Muscle of leg (tissue), 11 donors: Measurements from ENCODE around the gene MAN2C1. TPM values are rescaled to one million over a fixed set of nuclear protein-coding genes. Genes with fewer than 3 reads are reported as not detected.
"Not testable (repeated sequence)": the region's sequence is repeated elsewhere in the genome, so short reads cannot be mapped to it uniquely, and the experiment has no call there.

Source experiments
- DNase-seq: peaks from one replicate; pipeline ENCODE4 v3.0.0; 2013
- H3K27ac ChIP-seq: one replicate; pipeline ENCODE4 v1.5.1; 2013; ENCODE audit warnings: mild to moderate bottlenecking, low read length, control low read depth
- H3K27me3 ChIP-seq: one replicate; pipeline ENCODE4 v1.6.1; 2013; ENCODE audit warnings: low read length; ENCODE audit not compliant: control insufficient read depth, insufficient read depth
- H3K36me3 ChIP-seq: one replicate; pipeline ENCODE4 v1.6.1; 2013; ENCODE audit warnings: low read length; ENCODE audit not compliant: control insufficient read depth, insufficient read depth
- H3K4me1 ChIP-seq: one replicate; pipeline ENCODE4 v1.6.1; 2013; ENCODE audit warnings: low read length; ENCODE audit not compliant: control insufficient read depth, insufficient read depth
- H3K4me3 ChIP-seq: one replicate; pipeline ENCODE4 v1.5.1; 2013; ENCODE audit warnings: low read length, control low read depth
- H3K9me3 ChIP-seq: replicated peaks from 2 replicates; pipeline ENCODE4 v1.6.1; 2013; ENCODE audit warnings: low read depth, low read length; ENCODE audit not compliant: control insufficient read depth
- WGBS: methylation state at CpG from one replicate; pipeline ENCODE4 v1.1.5; 2013; ENCODE audit warnings: missing lambda C conversion rate; ENCODE audit not compliant: insufficient coverage; 5-methylcytosine and 5-hydroxymethylcytosine counted together
- polyA plus RNA-seq, 8 donors: library from polyadenylated mRNA; unstranded; fragments of 120-200 nt; gene quantifications; one replicate each; pipeline versions ENCODE4 v1.2.1 to v1.2.3, GENCODE V29; 2013; ENCODE audit warnings: inconsistent platforms in 1 of 8, low replicate concordance in 1 of 8; ENCODE audit not compliant: insufficient read length in 8 of 8, insufficient read depth in 1 of 8
- total RNA-seq: library from RNA; stranded (reverse); fragments of 120-200 nt; gene quantifications from one replicate; pipeline ENCODE4 v1.2.4, GENCODE V29; 2013

The MAN2C1 gene
- total and polyA plus RNA-seq, 9 donors = 63.9 to 149 (median 105) TPM

DNA sequence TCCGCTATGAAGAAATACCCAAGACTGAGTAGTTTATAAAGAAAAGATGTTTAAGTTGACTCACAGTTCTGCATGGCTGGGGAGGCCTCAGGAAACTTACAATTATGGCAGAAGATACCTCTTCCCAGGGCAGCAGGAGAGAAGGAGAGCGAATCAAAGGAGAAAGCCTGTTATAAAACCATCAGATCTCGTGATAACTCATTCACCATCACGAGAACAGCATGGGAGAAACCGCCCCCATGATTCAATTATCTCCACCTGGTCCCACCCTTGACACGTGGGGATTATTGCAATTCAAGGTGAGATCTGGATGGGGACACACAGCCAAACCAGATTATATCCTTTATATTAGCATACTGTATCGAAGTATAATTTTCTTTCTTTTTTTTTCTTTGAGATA is 36.3 kb downstream of the MAN2C1 start:
- not testable (repeated sequence) for DNase-seq, H3K27ac ChIP-seq, H3K9me3 ChIP-seq, H3K36me3 ChIP-seq, H3K4me1 ChIP-seq, H3K4me3 ChIP-seq, H3K27me3 ChIP-seq
- WGBS = no CpG with 5 or more reads among the region's 7 CpGs

DNA sequence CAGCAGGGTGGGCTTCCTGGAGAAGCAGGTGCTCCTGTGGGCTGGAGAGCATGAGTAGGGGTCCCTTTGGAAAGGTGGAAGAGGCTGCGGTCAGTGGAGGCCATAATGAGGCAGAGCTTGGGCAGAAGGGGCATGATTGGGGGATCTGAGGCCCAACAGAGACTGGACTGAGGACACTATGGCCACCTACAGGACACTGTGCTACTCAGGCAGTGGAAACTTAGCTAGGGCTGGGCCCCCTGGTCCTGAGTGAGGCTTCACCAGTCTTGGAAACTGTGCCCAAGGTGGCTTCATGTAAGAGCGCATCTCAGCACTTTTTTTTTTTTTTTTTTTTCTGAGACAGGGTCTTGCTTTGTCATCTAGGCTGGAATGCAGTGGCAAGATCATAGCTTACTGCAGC is 38.8 kb downstream of the MAN2C1 start:
- DNase-seq = no peak
- Histone ChIP-seq H3K9me3 (no peaks in the 10 kb centered on the region), H3K4me3 (no peak overlapping the region), H3K4me1 (no peaks in the 10 kb centered on the region), H3K27ac (no peak overlapping the region), H3K36me3 (no peaks in the 10 kb centered on the region), H3K27me3 (no peaks in the 10 kb centered on the region)
- WGBS = 83% methylated on average over 1 of the region's 2 CpGs

- DNase-seq = no peak
- H3K27ac ChIP-seq = no peak overlapping the region
- H3K9me3 ChIP-seq = no peaks in the 10 kb centered on the region
- 70% methylated on average over 9 of the region's 10 CpGs for whole genome bisulfite sequencing
- no peaks in the 10 kb centered on the region for H3K4me1 ChIP-seq
- no peak overlapping the region for H3K4me3 ChIP-seq
- H3K36me3 ChIP-seq = no peaks in the 10 kb centered on the region
- H3K27me3 ChIP-seq = no peaks in the 10 kb centered on the region
These were observed 39.7 kb downstream of the MAN2C1 start for GRCh38 chr15:75328493-75329314.

DNA sequence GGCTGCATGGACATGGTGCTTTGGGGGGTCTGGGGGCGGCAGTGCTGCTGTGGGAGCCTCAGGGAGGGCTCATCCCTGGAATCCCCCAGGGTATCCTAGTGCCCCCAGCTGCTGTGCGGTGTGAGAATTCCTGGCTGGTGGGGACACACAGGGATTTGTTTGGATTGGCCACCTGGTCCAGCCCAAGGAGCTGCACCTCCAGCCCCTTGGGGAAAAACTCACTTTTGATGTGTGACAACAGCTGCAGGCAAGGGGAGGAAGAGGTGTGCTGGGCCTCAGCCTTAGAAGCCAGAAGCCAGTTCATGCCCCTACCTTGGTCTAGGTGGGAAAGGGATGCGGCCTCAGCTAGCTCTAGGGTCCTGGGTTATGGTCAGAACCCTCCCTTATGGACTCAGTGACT is 40.9 kb downstream of the MAN2C1 start:
- 61% methylated on average over 3 of the region's 3 CpGs for WGBS
- DNase-seq = no peak
- Histone ChIP-seq H3K27me3 (no peaks in the 10 kb centered on the region), H3K4me1 (no peaks in the 10 kb centered on the region), H3K4me3 (no peak overlapping the region), H3K9me3 (no peaks in the 10 kb centered on the region), H3K27ac (no peak overlapping the region), H3K36me3 (no peaks in the 10 kb centered on the region)

GRCh38 chr15:75327005-75327404 is 41.4 kb downstream of the MAN2C1 start:
- Histone ChIP-seq H3K4me1 (no peaks in the 10 kb centered on the region), H3K27me3 (no peaks in the 10 kb centered on the region), H3K36me3 (no peaks in the 10 kb centered on the region), H3K9me3 (no peaks in the 10 kb centered on the region), H3K4me3 (no peak overlapping the region), H3K27ac (no peak overlapping the region)
- no peak for DNase-seq
- 89% methylated on average over 3 of the region's 4 CpGs for WGBS

DNA sequence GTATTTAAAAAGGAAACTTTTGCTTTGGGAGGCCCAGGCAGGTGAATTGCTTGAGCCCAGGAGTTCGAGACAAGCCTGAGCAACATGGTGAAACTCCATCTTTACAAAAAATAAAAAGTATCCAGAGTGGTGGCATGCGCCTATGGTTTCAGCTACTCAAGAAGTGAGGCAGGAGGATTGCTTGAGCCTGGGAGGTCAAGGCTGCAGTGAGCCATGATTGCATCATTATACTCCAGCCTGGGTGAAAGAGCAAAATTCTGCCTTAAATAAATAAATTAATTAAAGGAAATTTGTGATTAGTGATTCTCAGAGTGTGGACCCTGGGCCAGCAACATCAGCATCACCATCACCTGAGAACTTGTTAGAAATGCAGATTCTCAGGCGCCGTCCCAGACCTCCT is 42.5 kb downstream of the MAN2C1 start:
- H3K4me1 ChIP-seq = no peaks in the 10 kb centered on the region
- DNase-seq = no peak
- no CpG with 5 or more reads among the region's 4 CpGs for WGBS
- no peaks in the 10 kb centered on the region for H3K9me3 ChIP-seq
- no peaks in the 10 kb centered on the region for H3K27me3 ChIP-seq
- H3K4me3 ChIP-seq = no peak overlapping the region
- H3K36me3 ChIP-seq = no peaks in the 10 kb centered on the region
- no peak overlapping the region for H3K27ac ChIP-seq

- Histone ChIP-seq H3K27ac (no peak overlapping the region), H3K4me1 (no peaks in the 10 kb centered on the region), H3K9me3 (no peaks in the 10 kb centered on the region), H3K4me3 (no peak overlapping the region), H3K36me3 (no peaks in the 10 kb centered on the region), H3K27me3 (no peaks in the 10 kb centered on the region)
- DNase-seq = no peak
- WGBS = 91% methylated on average over 6 of the region's 6 CpGs
These were observed 46.7 kb downstream of the MAN2C1 start for GRCh38 chr15:75321711-75322110.

DNA sequence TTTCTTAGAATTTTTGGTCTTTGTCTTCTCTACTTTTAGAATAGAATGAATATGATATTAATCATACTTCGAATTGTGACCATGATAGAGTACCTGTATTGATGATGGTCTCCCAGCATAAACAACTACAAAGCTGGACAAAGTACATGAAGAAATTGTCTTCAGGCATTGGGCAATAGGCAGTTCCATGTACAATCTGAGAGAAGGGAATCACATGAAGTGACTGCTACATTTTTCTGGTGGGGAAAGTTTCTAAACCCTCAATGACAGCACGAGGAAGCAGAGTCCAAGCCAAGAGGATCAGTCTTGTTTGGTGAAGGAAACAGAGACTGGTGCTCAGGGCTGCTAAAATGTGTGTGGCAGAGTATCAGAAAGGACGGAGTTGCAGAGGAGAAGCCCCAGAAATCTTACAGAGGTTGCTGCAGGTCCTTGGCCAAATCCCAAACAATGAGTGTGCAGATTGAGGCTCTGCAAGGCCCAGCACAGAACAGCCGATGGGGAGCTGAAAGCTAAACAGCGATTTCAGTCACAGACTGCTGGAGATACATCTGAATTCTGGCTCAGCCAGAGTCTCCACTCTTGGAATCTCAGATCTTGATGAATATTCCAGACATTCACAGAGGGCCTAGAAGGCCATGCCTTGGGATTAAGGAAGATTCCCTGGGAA is 49.0 kb downstream of the MAN2C1 start:
- 49% methylated on average over 3 of the region's 5 CpGs for WGBS

DNA sequence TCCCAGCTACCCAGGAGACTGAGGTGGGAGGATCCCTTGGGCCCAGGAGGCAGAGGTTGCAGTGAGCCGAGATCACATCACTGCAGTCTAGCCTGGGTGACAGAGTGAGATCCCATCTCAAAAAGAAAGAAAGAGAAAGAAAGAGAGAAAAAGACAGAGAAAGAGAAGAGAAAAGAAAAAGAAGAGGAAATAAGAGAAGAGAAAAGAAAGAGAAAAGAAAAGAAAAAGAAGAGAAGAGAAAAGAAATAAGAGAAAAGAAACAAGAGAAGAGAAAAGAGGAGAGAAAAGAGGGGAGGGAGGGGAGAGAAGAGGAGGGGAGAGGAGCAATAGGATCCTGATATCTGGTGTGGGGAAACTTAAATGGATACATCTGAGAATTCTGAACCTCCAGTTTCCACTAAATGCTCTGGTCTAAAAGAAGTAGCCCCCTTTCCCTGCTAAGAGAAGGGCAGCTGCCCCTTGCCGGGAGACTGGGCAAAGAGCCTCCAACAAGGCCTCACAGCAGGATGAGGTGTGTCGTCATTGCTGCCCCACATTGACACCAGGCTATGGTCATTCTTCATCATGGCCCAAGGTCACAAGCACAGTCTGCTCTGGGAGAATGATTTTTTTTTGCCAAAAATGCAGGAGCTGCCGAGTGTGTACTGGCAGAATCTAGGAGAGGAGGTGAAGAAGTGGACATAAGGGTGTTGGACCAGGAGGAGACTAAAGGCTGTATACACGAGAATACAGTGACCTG is 53.7 kb downstream of the MAN2C1 start:
- WGBS = 58% methylated on average over 4 of the region's 5 CpGs
- H3K36me3 ChIP-seq = no peaks in the 10 kb centered on the region
- H3K4me3 ChIP-seq = no peak overlapping the region
- H3K27me3 ChIP-seq = peaks cover under 1% of the 10 kb centered on the region
- DNase-seq = no peak
- no peaks in the 10 kb centered on the region for H3K9me3 ChIP-seq
- H3K4me1 ChIP-seq = no peaks in the 10 kb centered on the region
- no peak overlapping the region for H3K27ac ChIP-seq

More for the DNA sequence above, 49.0 kb downstream of the MAN2C1 start:
- not testable (repeated sequence) for DNase-seq, H3K4me1 ChIP-seq, H3K27me3 ChIP-seq, H3K36me3 ChIP-seq, H3K4me3 ChIP-seq, H3K9me3 ChIP-seq, H3K27ac ChIP-seq

DNA sequence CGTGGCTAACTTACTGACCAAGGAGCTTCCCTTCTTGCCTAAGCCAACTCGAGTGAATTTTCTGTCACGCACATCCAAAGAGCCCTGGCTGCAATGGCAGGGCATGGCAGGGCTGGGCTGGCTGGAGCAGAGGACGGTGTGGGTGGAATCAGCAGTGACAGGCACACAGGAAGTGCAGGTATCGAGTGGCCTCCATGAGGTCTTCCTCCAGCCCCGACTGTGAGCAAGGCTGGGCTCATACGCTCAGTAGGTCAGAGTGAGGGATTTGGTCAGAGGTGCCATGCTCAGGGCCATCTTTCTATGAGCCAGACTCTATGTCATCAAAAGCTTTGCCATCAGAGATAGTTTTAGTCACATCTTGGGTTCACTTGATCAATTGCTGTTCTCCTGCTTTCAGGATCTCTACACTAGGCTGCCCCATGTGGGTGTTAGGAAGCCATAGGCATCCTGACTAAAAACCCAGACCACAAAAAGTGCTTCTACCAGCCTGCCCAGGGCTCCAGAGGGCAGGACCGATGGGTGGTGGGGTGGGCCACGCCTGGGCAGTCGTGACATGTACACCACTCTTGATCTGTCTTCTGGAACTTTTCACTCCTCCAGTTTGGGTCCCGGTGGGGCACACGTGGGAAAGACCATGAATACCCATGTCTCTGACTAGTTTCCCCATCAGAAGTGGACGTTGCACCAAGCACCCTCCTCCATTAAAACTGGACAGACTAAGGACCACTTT is 55.1 kb downstream of the MAN2C1 start:
- Histone ChIP-seq H3K27me3 (peaks cover 4% of the 10 kb centered on the region), H3K4me3 (no peak overlapping the region), H3K9me3 (no peaks in the 10 kb centered on the region), H3K4me1 (no peaks in the 10 kb centered on the region), H3K36me3 (no peaks in the 10 kb centered on the region), H3K27ac (no peak overlapping the region)
- DNase-seq = no peak
- WGBS = 81% methylated on average over 7 of the region's 13 CpGs
